Esophagus muscularis mucosa (tissue), 4 donors: Measurements from ENCODE around the gene GPBAR1.

Source experiments
- CTCF ChIP-seq, 3 experiments: fragments of 200-600 bp in 2 of 3; fragments of 450-650 bp in 1 of 3; sonication (generic) in 2 of 3; IDR thresholded peaks; one replicate each; pipeline ENCODE4 v1.5.1; 2017 to 2019; ENCODE audit warnings: antibody characterized with exemption in 3 of 3, mild to moderate bottlenecking in 2 of 3, moderate library complexity in 1 of 3
- EP300 ChIP-seq: sonication (generic); formaldehyde crosslinking; IDR thresholded peaks from one replicate; pipeline ENCODE4 v1.6.1; 2017; ENCODE audit warnings: antibody characterized with exemption
- POLR2A ChIP-seq: fragments of 450-650 bp; IDR thresholded peaks from one replicate; pipeline ENCODE4 v1.6.1; 2017; ENCODE audit warnings: antibody characterized with exemption, moderate library complexity, mild to moderate bottlenecking, low read depth
- POLR2AphosphoS5 ChIP-seq, 2 donors: sonication (generic); formaldehyde crosslinking; IDR thresholded peaks; one replicate each; pipeline ENCODE4 v1.6.1; 2017; ENCODE audit warnings: antibody characterized with exemption in 2 of 2

GRCh38 chr2:218280260-218280870 lies 19.6 kb downstream of the GPBAR1 start:
- TF ChIP-seq CTCF (IDR thresholded peaks at IDR 0.05) (no peak), POLR2A (no peak), POLR2AphosphoS5 (IDR thresholded peaks at IDR 0.05) (no peak), EP300 (no peak)
